DLD1 (cell line): ENCODE results near the gene TTC17.
"Not testable (repeated sequence)": the region's sequence is repeated elsewhere in the genome, so short reads cannot be mapped to it uniquely, and the experiment has no call there.

Experiments
- in situ Hi-C: cut with HindIII; loops from 2 replicates; pipeline ENCODE4 v1.10.0; 2017; ENCODE audit warnings: low sequenced_read_pairs

TTC17 gene, protein sequence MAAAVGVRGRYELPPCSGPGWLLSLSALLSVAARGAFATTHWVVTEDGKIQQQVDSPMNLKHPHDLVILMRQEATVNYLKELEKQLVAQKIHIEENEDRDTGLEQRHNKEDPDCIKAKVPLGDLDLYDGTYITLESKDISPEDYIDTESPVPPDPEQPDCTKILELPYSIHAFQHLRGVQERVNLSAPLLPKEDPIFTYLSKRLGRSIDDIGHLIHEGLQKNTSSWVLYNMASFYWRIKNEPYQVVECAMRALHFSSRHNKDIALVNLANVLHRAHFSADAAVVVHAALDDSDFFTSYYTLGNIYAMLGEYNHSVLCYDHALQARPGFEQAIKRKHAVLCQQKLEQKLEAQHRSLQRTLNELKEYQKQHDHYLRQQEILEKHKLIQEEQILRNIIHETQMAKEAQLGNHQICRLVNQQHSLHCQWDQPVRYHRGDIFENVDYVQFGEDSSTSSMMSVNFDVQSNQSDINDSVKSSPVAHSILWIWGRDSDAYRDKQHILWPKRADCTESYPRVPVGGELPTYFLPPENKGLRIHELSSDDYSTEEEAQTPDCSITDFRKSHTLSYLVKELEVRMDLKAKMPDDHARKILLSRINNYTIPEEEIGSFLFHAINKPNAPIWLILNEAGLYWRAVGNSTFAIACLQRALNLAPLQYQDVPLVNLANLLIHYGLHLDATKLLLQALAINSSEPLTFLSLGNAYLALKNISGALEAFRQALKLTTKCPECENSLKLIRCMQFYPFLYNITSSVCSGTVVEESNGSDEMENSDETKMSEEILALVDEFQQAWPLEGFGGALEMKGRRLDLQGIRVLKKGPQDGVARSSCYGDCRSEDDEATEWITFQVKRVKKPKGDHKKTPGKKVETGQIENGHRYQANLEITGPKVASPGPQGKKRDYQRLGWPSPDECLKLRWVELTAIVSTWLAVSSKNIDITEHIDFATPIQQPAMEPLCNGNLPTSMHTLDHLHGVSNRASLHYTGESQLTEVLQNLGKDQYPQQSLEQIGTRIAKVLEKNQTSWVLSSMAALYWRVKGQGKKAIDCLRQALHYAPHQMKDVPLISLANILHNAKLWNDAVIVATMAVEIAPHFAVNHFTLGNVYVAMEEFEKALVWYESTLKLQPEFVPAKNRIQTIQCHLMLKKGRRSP

DNA sequence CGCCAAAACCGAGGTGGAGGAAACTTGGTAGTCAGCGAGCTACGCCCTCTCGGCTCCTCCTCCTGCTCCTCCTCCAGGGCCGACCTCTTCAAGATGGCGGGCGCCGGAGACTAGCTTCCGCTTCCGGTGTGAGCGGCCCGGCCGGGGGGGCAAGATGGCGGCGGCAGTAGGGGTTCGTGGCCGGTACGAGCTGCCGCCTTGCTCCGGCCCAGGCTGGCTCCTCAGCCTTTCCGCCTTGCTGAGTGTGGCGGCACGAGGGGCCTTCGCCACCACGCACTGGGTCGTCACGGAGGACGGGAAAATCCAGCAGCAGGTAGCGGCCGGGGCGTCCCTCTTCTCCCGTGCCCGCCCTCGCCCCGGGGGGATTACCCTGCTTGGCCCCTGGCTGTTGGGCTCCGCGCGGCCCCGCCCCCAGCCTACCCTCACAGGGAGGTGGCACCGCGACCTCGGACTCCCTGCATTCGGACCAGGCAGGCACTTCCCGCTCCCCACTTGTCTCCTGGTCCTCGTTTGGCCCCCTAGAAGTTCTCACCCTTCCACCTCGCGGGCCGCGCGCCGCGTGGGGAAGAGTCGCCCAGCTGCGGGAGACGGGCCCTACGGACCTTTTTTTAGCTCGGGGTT lies at the start of gene TTC17:
TSS of gene TTC17 (plus strand) at position 120 of the 621 bp plus-strand sequence. CDS start at position 155, 35 bp downstream.
- in situ Hi-C loops = no loop called here

DNA sequence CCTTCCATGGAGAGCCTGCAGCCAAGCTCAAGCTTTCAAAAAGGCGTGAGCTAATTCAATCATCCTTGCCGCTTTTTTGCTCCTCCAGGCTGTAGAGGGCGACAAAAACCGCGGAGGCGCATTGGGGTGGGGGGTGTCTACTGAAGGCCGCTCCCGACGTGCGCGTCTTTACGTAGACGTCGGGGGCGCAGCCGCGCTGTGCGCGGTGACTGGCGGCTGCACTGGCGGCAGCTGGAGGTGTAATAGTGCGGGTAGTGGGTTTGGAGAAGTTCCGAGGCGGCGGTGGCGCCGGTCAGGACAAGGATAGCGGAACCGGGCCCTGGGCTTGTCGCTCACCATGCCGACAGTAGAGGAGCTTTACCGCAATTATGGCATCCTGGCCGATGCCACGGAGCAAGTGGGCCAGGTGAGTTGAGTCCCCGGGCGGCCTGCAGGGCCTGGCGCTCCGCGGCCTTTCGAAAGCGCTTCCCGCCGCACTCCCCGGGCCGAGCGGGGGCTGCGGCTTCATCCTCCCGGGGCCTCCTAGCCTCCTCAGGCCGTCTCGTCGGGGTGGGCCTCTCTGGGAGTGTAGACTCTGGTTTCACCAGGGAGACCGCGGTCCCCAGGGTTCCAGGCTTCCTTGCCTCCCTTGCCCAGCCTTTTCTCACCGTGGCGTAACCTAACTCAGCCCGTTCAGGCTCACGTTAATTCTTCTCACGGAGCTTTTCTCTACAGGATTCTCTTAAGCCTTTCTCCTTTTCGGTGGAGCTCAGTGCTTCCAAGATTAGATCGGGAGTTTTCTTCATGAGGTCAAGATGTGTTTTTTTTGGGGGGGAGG lies 46.7 kb upstream of the TTC17 start, which contains the start of gene API5:
TSS of gene API5 (plus strand) at position 206 of the 817 bp plus-strand sequence. CDS start at position 338, 132 bp downstream.
- in situ Hi-C loops = no loop called here

DNA sequence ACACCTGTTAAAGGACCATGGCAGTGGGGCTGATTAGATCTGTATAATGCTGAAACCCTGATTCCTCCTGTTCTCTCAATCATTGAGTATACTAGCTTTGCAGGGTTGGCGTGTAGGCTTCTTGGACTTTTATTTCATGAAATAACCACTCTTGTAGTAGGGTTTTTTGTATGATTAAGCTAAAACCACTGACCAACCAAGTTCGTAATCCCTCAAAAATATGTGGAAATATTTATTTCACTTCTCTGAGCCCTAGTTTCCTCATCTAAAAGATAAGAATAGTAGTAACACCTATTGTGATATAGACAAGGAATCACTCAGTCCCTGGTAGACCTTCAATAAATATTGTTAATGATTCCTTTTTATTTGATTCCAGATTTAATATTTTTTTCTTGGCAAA lies 42.8 kb upstream of the TTC17 start:
- in situ Hi-C loops = no loop called here

DNA sequence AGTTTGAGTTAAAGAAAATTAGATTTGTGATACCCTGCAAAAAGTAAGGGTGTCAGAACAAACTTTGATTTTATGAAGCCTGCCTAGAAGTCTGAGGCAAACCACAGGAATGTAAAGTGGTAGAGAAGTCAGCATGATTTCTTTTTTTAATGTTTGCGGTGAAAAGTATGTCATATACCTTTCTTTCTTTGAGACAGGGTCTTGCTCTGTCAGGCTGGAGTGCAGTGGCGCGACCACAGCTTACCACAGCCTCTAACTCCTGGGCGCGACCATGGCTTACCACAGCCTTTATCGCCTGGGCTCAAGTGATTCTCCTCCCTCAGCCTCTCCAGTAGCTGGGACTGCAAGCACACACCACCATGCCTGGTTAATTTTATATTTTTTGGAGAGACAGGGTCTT lies 42.3 kb upstream of the TTC17 start:
- in situ Hi-C loops = no loop called here

DNA sequence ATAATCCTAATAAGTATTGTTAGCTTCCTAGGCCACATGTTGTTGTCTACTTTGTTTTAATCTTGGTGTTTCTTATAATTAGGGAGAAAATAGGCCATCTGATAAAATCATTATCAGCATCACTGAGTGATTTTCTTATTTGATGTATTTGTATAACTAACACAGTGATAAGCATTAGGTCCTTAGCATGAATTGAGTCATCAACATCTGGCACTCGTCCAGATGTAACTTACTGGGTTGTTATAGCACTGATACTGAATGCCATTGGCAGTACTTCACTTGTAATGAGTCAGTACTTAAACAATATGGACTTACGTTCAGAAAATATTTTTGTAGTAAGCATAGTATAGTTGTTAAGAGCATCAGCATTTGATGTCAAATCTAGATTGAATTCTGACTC lies 30.7 kb upstream of the TTC17 start:
- in situ Hi-C loops = no loop called here

DNA sequence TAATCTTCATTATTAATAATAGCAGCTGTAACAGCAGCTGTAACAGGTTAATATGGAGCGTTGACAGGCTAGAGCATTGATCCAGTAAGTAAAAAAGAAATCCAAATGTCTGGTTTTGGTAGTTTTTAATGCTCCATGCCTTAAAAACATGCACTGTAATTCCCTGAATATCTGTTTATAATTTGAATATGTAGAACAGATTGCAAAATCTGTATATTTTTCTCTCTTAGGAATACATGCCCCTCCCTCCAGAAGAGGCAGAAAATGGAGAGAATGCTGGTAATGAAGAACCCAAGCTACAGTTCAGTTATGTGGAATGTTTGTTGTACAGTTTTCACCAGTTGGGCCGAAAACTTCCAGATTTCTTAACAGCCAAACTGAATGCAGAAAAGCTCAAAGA lies 30.2 kb upstream of the TTC17 start:
- in situ Hi-C loops = no loop called here

DNA sequence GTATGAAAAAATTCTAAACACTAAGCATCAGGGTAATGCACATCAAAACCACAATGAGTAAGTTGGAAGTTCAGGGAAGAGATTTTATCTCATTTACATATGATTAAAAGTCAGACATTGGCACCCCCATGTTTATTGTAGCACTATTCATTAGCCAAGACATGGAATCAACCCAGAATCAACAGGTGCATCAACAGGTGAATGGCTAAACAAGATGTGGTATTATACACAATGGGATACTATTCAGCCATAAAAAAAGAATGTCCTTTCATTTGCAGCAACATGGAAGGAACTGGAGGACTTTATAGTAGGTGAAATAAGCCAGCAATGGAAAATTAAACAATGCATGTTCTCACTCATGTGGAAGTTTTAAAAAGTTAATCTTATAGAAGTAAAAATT lies 17.6 kb upstream of the TTC17 start:
- in situ Hi-C loops = no loop called here

DNA sequence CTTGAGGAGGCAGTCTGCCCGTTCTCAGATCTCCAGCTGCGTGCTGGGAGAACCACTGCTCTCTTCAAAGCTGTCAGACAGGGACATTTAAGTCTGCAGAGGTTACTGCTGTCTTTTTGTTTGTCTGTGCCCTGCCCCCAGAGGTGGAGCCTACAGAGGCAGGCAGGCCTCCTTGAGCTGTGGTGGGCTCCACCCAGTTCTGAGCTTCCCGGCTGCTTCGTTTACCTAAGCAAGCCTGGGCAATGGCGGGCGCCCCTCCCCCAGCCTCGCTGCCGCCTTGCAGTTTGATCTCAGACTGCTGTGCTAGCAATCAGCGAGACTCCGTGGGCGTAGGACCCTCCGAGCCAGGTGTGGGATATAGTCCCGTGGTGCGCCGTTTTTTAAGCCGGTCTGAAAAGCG lies 7.3 kb upstream of the TTC17 start:
- in situ Hi-C loops = not testable (repeated sequence)

DNA sequence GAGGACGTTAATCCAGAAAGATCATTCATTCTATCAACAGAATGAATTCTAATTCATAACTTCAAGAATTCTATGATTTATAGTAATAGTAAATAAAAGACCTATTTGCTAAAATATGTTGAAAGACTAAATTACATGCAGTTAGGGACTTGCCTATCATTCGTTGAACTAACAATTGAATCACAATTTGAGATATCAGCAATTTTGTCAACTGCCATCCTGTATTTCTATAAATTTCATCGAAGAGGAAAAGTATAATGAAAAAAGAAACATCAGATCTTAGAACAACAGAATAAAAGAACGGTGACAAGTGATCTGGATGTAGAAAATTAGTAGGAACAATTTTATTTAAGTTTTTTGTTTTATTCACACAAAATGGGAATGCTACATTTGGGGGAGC lies 4.4 kb upstream of the TTC17 start:
- in situ Hi-C loops = no loop called here

DNA sequence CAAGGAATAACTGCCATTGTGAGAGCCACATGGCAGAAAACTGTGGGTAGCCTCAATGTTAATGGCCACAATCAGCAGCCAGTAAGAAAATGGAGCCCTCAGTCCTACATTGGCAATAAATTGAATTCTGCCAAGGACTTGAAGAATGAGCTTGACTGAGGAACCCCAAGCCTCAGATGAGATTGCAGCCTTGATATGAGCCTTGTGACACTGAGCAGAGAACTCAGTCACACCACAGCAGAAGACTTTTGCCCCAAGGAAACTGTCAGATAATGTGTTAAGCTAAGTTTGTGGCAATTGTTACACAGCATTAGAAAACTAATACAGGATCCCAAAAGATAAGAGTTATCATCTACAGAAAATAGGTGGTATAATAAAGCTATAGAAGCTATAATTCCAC lies 2.4 kb upstream of the TTC17 start:
- in situ Hi-C loops = no loop called here

DNA sequence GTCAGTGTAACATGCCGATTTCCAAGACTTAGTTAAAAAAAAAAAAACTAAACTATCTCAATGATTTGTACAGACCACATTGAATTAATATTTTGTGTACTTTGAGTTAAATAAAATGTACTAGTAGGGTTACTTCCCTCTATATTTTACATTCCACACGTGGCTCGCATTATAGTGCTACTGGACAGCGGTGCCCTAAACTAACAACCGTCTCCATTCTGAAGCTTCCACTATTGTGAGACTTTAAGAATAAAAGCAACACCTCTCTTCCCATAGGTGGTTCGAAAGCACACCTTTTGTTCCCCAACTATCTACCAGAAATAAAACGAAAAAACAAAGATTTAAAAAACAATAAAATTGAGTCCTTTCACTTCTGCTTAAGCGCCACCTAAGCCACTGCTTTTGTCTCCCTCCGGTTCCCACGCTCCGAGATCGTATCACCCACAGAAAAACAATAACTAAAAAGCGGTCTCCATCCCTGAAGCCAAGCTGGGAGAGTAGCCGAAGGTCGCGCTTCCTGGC lies 380 bp upstream of the TTC17 start:
- in situ Hi-C loops = no loop called here

DNA sequence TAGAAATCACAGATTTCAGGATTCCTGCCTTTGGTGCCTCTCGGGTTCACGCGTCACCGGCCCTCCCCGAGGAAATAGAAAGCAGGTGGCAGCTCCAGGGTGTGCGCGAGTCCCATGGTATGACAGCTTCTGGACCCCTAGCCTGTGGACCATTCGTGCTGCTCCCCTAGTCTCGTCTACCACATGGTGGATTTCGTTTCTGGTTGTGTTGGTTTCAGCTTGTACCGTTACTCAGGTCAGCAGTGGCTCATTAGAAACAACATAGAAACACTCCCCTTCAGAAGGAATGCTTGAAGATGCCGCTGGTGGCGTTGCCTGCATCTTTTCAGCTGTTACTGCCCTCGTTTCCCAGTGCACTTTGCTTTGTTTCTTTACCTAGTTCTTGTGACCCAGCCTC lies 700 bp downstream of the TTC17 start:
- in situ Hi-C loops = no loop called here

DNA sequence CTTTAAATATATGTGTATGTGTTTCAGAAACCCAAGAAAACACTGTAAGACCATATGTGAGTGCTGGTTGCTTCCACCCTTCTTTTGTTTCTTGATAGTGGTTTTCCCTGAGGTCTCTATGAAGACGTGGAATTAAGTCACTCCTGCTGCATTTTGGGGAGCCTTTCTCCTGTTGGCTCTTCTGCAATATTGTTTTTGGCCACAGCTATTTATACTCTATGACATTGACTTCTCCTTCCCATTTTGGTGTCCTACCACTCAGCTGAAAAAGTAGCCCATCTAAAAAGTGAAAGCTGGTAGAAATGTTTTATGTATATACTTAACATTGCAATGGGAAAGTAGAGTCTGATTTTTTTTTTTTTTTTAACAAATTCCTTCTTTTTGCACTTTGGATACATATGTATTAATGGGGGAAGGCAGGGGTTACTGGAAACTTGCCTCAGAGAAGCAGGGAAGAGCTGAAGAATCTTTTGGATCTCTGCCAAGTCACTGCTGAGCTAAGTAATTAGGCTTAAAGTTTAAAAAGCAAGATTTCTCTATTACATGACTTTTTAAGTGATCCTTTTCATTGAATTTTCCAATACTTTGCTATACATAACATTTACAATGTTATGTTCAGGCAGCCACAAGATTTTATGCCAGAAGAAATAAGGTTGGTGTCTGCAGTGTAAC lies 1.8 kb downstream of the TTC17 start:
- in situ Hi-C loops = no loop called here

DNA sequence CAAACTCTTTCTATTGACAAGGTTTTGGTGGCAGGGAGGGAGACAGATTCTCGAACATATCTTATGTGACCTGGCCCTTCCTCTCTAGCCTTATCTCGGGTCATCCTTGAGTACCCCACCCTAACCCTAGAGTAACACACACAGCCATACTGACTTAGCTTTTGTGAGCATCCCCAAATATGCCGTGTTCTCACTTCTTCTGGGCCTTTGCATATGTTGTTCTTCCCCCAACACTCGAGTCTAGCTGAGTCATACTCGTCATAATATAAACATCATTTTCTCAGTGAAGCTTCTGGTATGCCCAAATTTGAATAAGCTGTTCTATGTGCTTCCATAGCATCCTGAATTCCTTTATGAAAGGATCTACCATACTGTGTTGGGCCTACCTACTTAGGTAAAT lies 8.0 kb downstream of the TTC17 start:
- in situ Hi-C loops = no loop called here

DNA sequence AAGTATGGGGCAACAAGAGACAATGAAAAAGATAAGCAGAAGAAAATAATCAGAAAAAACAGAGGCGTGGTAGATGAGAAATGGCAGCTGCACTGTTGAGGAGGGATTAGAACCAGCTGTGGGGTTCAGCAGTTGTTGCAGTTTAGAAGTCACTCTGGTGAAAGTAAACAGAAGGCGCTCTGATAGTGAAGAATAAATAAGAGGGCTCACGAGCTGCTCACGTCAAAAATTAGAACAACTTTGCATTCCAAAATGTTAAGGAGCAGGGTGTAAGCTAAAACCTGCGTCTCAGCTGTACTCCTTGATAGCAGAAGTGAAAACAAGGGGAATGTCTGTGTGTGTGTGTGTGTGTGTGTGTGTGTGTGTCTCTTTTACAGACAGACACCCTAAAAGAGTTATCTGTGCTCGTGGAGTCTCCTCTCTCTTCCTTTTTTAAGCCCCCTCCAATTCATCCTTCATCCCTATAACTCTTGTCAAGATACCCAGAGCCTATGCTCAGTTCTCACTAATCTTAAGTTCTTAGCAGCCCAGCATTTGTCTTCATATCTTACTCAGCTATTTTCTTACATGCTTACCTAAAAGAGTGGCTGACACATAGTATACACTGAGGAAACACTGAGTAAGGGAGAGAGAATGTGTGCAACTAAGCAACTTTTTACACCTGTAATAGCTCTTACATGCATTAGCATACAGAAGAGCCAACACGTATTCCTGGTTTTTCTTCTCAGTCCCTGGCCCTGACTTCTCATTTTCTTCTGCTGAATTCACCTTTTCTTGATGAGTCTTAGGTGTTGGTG lies 8.9 kb downstream of the TTC17 start:
- in situ Hi-C loops = no loop called here

DNA sequence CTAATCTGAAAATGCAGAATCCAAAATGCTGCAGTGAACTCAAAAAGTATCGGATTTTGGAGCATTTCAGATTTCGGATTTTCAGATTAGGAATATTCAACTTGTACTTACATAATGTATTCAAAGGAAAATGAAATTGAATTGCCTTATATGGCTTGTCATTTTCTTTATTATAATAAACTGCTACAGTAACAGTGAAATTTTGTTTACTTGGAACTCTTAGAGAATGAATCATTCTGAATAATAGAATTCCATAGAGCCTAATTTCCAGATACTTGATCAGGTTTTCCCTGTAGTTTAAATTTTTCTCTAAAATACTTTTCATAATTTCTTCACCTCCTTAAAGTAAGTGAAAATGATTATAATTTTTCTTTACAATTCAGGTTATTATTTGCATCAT lies 17.3 kb downstream of the TTC17 start:
- in situ Hi-C loops = no loop called here

DNA sequence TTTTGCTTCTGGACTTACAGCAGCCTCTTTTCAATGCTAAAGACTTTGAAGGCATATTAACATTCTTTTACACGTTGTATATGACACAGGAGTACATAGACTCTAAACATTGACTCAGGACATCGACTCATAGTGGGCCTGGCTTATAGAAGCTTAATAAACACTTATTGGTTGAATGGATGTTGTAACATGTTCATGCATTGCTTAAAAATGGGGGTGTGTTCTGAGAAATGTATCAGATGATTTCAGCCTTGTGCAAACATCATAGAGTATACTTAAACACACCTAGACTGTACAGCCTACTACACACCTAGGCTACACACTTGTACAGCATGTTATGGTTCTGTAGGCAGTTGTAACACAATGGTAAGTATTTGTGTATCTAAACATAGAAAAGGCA lies 17.9 kb downstream of the TTC17 start:
- in situ Hi-C loops = no loop called here

DNA sequence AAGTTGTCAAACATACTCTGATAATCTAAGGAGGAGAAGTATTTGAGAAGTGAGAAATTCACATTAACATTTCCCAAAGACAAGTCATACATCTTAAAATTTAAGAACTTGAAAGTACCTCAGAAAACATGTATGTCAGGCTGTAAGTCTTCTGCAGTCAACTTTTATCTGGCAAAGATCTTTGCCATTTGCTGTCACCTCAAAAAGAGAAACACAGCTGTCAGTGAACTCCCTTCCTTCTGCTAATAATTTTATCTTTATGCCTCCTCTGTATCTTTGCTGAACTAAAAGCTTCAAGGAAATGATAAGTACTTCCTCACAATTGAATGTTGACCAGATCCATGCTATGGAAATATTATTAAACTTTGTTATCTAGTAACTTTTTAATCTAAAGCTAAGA lies 18.7 kb downstream of the TTC17 start:
- in situ Hi-C loops = no loop called here

DNA sequence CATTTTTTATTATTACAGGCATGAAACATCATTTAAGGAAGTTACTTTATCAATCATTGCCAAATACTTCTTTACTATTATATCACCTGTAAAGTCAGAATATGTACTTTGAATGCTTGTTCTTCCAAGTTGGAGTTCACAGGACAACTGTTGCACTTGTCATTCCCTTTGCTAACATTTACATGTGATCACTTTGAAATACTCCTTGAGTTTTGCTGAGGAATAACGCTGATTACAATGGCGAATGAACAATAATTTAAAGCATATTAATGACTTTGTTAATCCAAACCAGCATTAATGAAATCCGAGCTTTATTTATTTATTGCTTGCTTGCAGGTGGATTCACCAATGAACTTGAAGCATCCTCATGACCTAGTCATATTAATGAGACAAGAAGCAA lies 20.2 kb downstream of the TTC17 start:
- in situ Hi-C loops = no loop called here
